Left colon (tissue), 2 donors: ENCODE data around the gene SETDB1. TPM values are rescaled to one million over a fixed set of nuclear protein-coding genes. Genes with fewer than 3 reads are reported as not detected.

Source experiments
- ATAC-seq: fragments of 200-7000 bp; cut with Tn5 transposase; one replicate; pipeline ENCODE4 v1.9.1; 2020; ENCODE audit warnings: mild to moderate bottlenecking, moderate library complexity
- DNase-seq, 2 donors: peaks; one replicate each; pipeline ENCODE4 v3.0.0-alpha.2; 2020
- intact Hi-C, 2 donors: fragments of 100-400 bp; cut with DNase I in 1 of 2; cut with micrococcal nuclease in 1 of 2; formaldehyde crosslinking; loops; one replicate each; pipeline versions ENCODE4 v1.11.2 to v1.14.0; 2022; cut with DNase I, micrococcal nuclease
- total RNA-seq, 2 donors: library from RNA; stranded (reverse); fragmentation: NEBNext Ultra II Directional; extraction: Animal tissue kit (Norgen Biotek cat#: 25700); gene quantifications; one replicate each; pipeline ENCODE4 v1.2.1, GENCODE V29; 2021
- donor health status: DM: no; HTN: no; CAD: no.
- donor health status: DM: yes; HTN: yes; CAD: no.

Gene SETDB1
- total RNA-seq, 2 donors from 2014 or later = 35.7 to 38.9 TPM

GRCh38 chr1:151010346-151010726 lies 84.2 kb downstream of the SETDB1 start:
- DNase-seq = no peak
- no peak for ATAC-seq
- intact Hi-C loops = no loop called here

DNA sequence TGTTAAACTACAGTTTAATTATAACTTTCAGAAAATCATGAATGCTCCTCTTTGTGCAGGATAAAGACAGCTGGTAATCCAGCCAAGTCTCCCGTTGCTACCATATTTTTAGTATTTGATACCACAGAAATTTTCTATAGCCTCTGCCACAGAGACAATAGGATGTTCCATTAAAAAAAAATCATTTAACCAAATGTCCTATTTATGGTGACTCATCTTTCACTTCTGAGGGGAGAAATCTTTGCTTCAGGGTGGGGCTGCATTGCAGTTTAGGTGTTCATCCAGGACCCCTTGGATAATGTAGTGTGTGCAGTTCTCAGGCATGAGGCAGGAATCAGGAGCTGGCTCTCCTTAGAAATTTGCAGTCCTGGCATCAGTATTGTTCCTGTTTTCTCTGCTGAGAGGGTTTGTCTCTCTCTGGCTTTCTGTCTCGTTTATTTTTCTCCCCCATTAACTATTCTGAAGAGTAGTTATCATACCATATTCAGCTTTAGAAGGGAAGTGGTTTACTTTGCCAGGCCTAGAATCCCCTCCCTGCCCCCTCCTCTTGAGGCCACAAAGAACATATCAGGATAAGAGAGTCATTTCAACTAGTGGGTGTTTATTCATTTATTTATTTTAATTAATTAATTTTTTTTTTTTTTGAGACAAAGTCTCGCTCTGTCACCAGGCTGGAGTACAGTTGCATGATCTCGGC lies 85.1 kb downstream of the SETDB1 start:
- intact Hi-C loops = no loop called here
- no peak for DNase-seq
- no peak for ATAC-seq

DNA sequence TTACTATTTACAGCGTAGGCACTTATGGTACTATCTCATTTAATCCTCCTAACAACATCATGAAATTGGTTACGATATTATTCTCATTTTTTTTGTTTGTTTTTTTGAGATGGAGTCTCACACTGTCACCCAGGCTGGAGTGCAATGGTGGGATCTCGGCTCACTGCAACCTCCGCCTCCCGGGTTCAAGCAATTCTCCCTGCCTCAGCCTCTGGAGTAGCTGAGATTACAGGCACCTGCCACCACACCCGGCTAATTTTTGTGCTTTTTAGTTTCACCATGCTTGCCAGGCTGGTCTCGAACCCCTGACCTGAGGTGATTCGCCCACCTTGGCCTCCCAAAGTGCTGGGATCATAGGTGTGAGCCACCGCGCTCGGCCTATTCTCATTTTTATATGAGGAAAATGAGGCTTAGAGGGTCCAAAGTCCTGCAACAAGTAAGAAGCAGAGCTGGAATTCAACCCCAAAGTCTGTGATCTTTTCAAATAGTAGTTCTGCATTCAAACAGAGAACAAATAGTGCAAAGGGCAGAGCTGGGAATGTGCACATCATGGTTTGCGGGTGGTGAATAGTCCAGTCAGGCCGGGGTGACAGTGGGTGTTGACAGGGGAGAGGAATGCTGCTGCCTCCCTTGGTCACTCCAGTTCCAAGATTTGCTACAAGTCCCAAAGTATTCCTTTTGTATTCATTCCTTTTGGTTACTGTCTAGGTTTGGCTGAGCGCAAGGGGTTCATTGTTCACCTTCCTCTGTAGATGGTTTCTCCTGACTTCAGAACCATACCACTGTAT lies 86.7 kb downstream of the SETDB1 start:
- peak; percentile 53 to 58 for DNase-seq
- intact Hi-C loops = no loop called here
- ATAC-seq = peak; percentile 67

- DNase-seq (no peak), ATAC-seq (peak; percentile 30)
- intact Hi-C loops = no loop called here
Measured at GRCh38 chr1:151013518-151013917, 87.4 kb downstream of the SETDB1 start.

Other genes starting within 250 kb of the SETDB1 start
- gene GOLPH3L, start 229.2 kb upstream of the SETDB1 start, total RNA-seq = 10 to 100 TPM; 71.3 to 87.1 TPM
- 1 to 10 TPM in 1 of 2 donors, under 1 TPM in 1; 0.49 to 1.7 TPM for gene HORMAD1, start 205.5 kb upstream of the SETDB1 start, total RNA-seq
- gene CTSS, start 160.6 kb upstream of the SETDB1 start, total RNA-seq = 100 to 1,000 TPM; 576 to 638 TPM
- gene CTSK, start 118.1 kb upstream of the SETDB1 start, total RNA-seq = 10 to 100 TPM; 23.8 to 49.6 TPM
- 10 to 100 TPM; 36.9 to 43.1 TPM for gene ARNT, start 49.8 kb upstream of the SETDB1 start, total RNA-seq
- not detected for gene CTXND2, start 39.2 kb upstream of the SETDB1 start, total RNA-seq
- gene CERS2, start 48.5 kb downstream of the SETDB1 start, total RNA-seq = 100 to 1,000 TPM; 179 to 205 TPM
- gene ANXA9, start 55.9 kb downstream of the SETDB1 start, total RNA-seq = not detected
- 10 to 100 TPM; 43.5 to 50.4 TPM for gene MINDY1, start 80.5 kb downstream of the SETDB1 start, total RNA-seq
- 10 to 100 TPM; 18.9 to 19.0 TPM for gene PRUNE1, start 82.1 kb downstream of the SETDB1 start, total RNA-seq
- under 1 TPM; 0.61 to 0.75 TPM for gene BNIPL, start 110.2 kb downstream of the SETDB1 start, total RNA-seq
- gene C1orf56, start 121.4 kb downstream of the SETDB1 start, total RNA-seq = 1 to 10 TPM; 3.0 to 4.1 TPM
- gene CDC42SE1, start 133.3 kb downstream of the SETDB1 start, total RNA-seq = 10 to 100 TPM; 65.5 to 74.4 TPM
- under 1 TPM; 0.21 to 0.81 TPM for gene MLLT11, start 134.0 kb downstream of the SETDB1 start, total RNA-seq
- gene GABPB2, start 144.4 kb downstream of the SETDB1 start, total RNA-seq = 10 to 100 TPM; 14.7 to 15.8 TPM
- gene SEMA6C, start 220.3 kb downstream of the SETDB1 start, total RNA-seq = 1 to 10 TPM; 2.7 to 2.8 TPM
- gene TNFAIP8L2, start 230.3 kb downstream of the SETDB1 start, total RNA-seq = 1 to 10 TPM in 1 of 2 donors, under 1 TPM in 1; 0.40 to 2.8 TPM
- gene LYSMD1, start 239.5 kb downstream of the SETDB1 start, total RNA-seq = 1 to 10 TPM; 6.8 to 9.2 TPM
- gene SCNM1, start 239.8 kb downstream of the SETDB1 start, total RNA-seq = 10 to 100 TPM; 22.6 to 26.2 TPM
- gene TMOD4, start 249.6 kb downstream of the SETDB1 start, total RNA-seq = 1 to 10 TPM; 1.2 to 1.6 TPM